Trophoblast cell (in vitro differentiated cells and primary cell): ENCODE results near the gene SRSF5.

Experiments used
- DNase-seq, 2 donors: peaks; one replicate each; pipeline ENCODE4 v3.0.0-alpha.2; 2016
- H2AFZ ChIP-seq: 2 replicates; pipeline ENCODE4 v1.6.1; 2013; ENCODE audit warnings: low read length, moderate library complexity, mild to moderate bottlenecking; ENCODE audit not compliant: insufficient read depth, poor library complexity
- H2AK5ac ChIP-seq: 2 replicates; pipeline ENCODE4 v1.6.1; 2013; ENCODE audit warnings: mild to moderate bottlenecking, low read length
- H2BK120ac ChIP-seq: 2 replicates; pipeline ENCODE4 v1.6.1; 2013; ENCODE audit warnings: low read length, mild to moderate bottlenecking, moderate library complexity; ENCODE audit not compliant: insufficient read depth, poor library complexity
- H2BK12ac ChIP-seq: 2 replicates; pipeline ENCODE4 v1.6.1; 2013; ENCODE audit warnings: mild to moderate bottlenecking, low read length, moderate library complexity
- H2BK5ac ChIP-seq: 2 replicates; pipeline ENCODE4 v1.6.1; 2013; ENCODE audit warnings: low read length, low read depth, moderate library complexity, mild to moderate bottlenecking; ENCODE audit not compliant: poor library complexity
- H3K14ac ChIP-seq: 2 replicates; pipeline ENCODE4 v1.6.1; 2013; ENCODE audit warnings: mild to moderate bottlenecking, low read length
- H3K18ac ChIP-seq: 2 replicates; pipeline ENCODE4 v1.6.1; 2013; ENCODE audit warnings: mild to moderate bottlenecking, low read length
- H3K23ac ChIP-seq: 2 replicates; pipeline ENCODE4 v1.6.1; 2013; ENCODE audit warnings: low read length
- H3K27ac ChIP-seq: 2 replicates; pipeline ENCODE4 v1.5.1; 2013; ENCODE audit warnings: low read depth, mild to moderate bottlenecking, inconsistent platforms, low read length, moderate library complexity
- H3K27me3 ChIP-seq: 2 replicates; pipeline ENCODE4 v1.6.1; 2013; ENCODE audit warnings: inconsistent platforms, mild to moderate bottlenecking, low read length, moderate library complexity; ENCODE audit not compliant: insufficient read depth
- H3K36me3 ChIP-seq, 2 experiments: 1 replicate in 1 of 2; 2 replicates in 1 of 2; pipeline ENCODE4 v1.6.1; 2013; ENCODE audit warnings: low read length in 2 of 2, mild to moderate bottlenecking in 2 of 2, moderate library complexity in 1 of 2; ENCODE audit not compliant: insufficient read depth in 2 of 2, control insufficient read depth in 1 of 2
- H3K4ac ChIP-seq: 2 replicates; pipeline ENCODE4 v1.6.1; 2013; ENCODE audit warnings: low read depth, mild to moderate bottlenecking, low read length, moderate library complexity
- H3K4me1 ChIP-seq, 2 experiments: 1 replicate in 1 of 2; 2 replicates in 1 of 2; pipeline ENCODE4 v1.6.1; 2013; ENCODE audit warnings: low read length in 2 of 2, mild to moderate bottlenecking in 2 of 2, moderate library complexity in 1 of 2; ENCODE audit not compliant: insufficient read depth in 2 of 2, control insufficient read depth in 1 of 2
- H3K4me2 ChIP-seq: 2 replicates; pipeline ENCODE4 v1.6.1; 2013; ENCODE audit warnings: inconsistent platforms, mild to moderate bottlenecking, low read length, moderate library complexity
- H3K4me3 ChIP-seq: 2 replicates; pipeline ENCODE4 v1.5.1; 2013; ENCODE audit warnings: mild to moderate bottlenecking, low read depth, low read length, inconsistent platforms
- H3K79me1 ChIP-seq: one replicate; pipeline ENCODE4 v1.6.1; 2013; ENCODE audit warnings: low read length
- H3K79me2 ChIP-seq: 2 replicates; pipeline ENCODE4 v1.6.1; 2013; ENCODE audit warnings: low read length, mild to moderate bottlenecking; ENCODE audit not compliant: control insufficient read depth, insufficient read depth, poor library complexity
- H3K9ac ChIP-seq: 2 replicates; pipeline ENCODE4 v1.6.1; 2013; ENCODE audit warnings: mild to moderate bottlenecking, low read length
- H3K9me3 ChIP-seq: 2 replicates; pipeline ENCODE4 v1.6.1; 2013; ENCODE audit warnings: low read depth, mild to moderate bottlenecking, control low read depth, inconsistent platforms, low read length; ENCODE audit not compliant: insufficient read depth
- H4K12ac ChIP-seq: 2 replicates; pipeline ENCODE4 v1.6.1; 2013; ENCODE audit warnings: low read depth, mild to moderate bottlenecking, low read length, moderate library complexity
- H4K8ac ChIP-seq: 2 replicates; pipeline ENCODE4 v1.6.1; 2013; ENCODE audit warnings: low read depth, mild to moderate bottlenecking, low read length, moderate library complexity
- H4K91ac ChIP-seq: one replicate; pipeline ENCODE4 v1.6.1; 2013; ENCODE audit warnings: low read depth, mild to moderate bottlenecking, low read length, moderate library complexity
- WGBS: extraction: QIAGEN DNeasy Blood & Tissue Kit; methylation state at CpG from one replicate; pipeline ENCODE4 v1.1.7; 2013; ENCODE audit warnings: missing lambda C conversion rate; ENCODE audit not compliant: insufficient read length, insufficient coverage; ENCODE audit errors: extremely low coverage; 5-methylcytosine and 5-hydroxymethylcytosine counted together

The SRSF5 gene

GRCh38 chr14:69804902-69805301, 38.0 kb downstream of the SRSF5 start:
- DNase-seq: no peak
- Histone ChIP-seq H4K12ac (no peak overlapping the region), H3K4me3 (no peak overlapping the region), H3K18ac (no peak overlapping the region), H2BK5ac (no peak overlapping the region), H3K4ac (no peak overlapping the region), H3K79me2 (no peaks in the 10 kb centered on the region), H3K36me3 (no peaks in the 10 kb centered on the region), H3K27me3 (no peaks in the 10 kb centered on the region), H2BK12ac (no peak overlapping the region), H2AK5ac (no peak overlapping the region), H2BK120ac (no peak overlapping the region), H3K27ac (no peak overlapping the region), H3K79me1 (no peaks in the 10 kb centered on the region), H3K9me3 (no peaks in the 10 kb centered on the region), H3K4me1 (no peaks in the 10 kb centered on the region), H3K23ac (no peak overlapping the region), H4K91ac (no peak overlapping the region), H3K9ac (no peak overlapping the region), H2AFZ (no peak overlapping the region), H3K4me2 (no peak overlapping the region), H3K14ac (no peak overlapping the region), H4K8ac (no peak overlapping the region)
- no CpG with 5 or more reads among the region's 2 CpGs for WGBS

- H2BK120ac ChIP-seq: no peak overlapping the region
- no peak overlapping the region for H3K4me2 ChIP-seq
- H3K27ac ChIP-seq: no peak overlapping the region
- WGBS: no CpG with 5 or more reads among the region's 1 CpG
- no peak overlapping the region for H3K9ac ChIP-seq
- H3K14ac ChIP-seq: no peak overlapping the region
- H3K18ac ChIP-seq: no peak overlapping the region
- no peaks in the 10 kb centered on the region for H3K9me3 ChIP-seq
- H2AK5ac ChIP-seq: no peak overlapping the region
- peaks cover 3% of the 10 kb centered on the region in 2 experiments for H3K4me1 ChIP-seq
- H2BK5ac ChIP-seq: no peak overlapping the region
- no peak overlapping the region for H2BK12ac ChIP-seq
- DNase-seq: no peak
- H3K4ac ChIP-seq: no peak overlapping the region
- no peak overlapping the region for H3K23ac ChIP-seq
- no peak overlapping the region for H4K12ac ChIP-seq
- no peak overlapping the region for H4K91ac ChIP-seq
- H3K79me2 ChIP-seq: no peaks in the 10 kb centered on the region
- H3K4me3 ChIP-seq: no peak overlapping the region
- H3K79me1 ChIP-seq: peaks cover 2% of the 10 kb centered on the region
- H3K27me3 ChIP-seq: no peaks in the 10 kb centered on the region
- H3K36me3 ChIP-seq: no peaks in the 10 kb centered on the region
- no peak overlapping the region for H2AFZ ChIP-seq
- no peak overlapping the region for H4K8ac ChIP-seq
Observed at GRCh38 chr14:69807192-69807591, 40.2 kb downstream of the SRSF5 start.

- no peaks in the 10 kb centered on the region for H3K9me3 ChIP-seq
- H3K4ac ChIP-seq: no peak overlapping the region
- no peak overlapping the region for H3K14ac ChIP-seq
- H3K4me1 ChIP-seq: peaks cover 3% of the 10 kb centered on the region in 2 experiments
- peak overlapping the region; percentile 30 for H3K23ac ChIP-seq
- H3K36me3 ChIP-seq: no peaks in the 10 kb centered on the region
- H2AK5ac ChIP-seq: no peak overlapping the region
- H3K27ac ChIP-seq: no peak overlapping the region
- DNase-seq: no peak
- H3K4me2 ChIP-seq: no peak overlapping the region
- H3K27me3 ChIP-seq: no peaks in the 10 kb centered on the region
- no peak overlapping the region for H2AFZ ChIP-seq
- no peak overlapping the region for H3K18ac ChIP-seq
- H3K9ac ChIP-seq: no peak overlapping the region
- H3K79me1 ChIP-seq: peaks cover 2% of the 10 kb centered on the region
- WGBS: no CpG with 5 or more reads among the region's 12 CpGs
- peak overlapping the region; percentile 8 for H2BK12ac ChIP-seq
- no peaks in the 10 kb centered on the region for H3K79me2 ChIP-seq
- peak overlapping the region; percentile 62 for H2BK120ac ChIP-seq
- no peak overlapping the region for H3K4me3 ChIP-seq
- no peak overlapping the region for H4K8ac ChIP-seq
- H4K12ac ChIP-seq: no peak overlapping the region
- H4K91ac ChIP-seq: no peak overlapping the region
- no peak overlapping the region for H2BK5ac ChIP-seq
Observed at GRCh38 chr14:69808919-69809808, 42.2 kb downstream of the SRSF5 start.

DNA sequence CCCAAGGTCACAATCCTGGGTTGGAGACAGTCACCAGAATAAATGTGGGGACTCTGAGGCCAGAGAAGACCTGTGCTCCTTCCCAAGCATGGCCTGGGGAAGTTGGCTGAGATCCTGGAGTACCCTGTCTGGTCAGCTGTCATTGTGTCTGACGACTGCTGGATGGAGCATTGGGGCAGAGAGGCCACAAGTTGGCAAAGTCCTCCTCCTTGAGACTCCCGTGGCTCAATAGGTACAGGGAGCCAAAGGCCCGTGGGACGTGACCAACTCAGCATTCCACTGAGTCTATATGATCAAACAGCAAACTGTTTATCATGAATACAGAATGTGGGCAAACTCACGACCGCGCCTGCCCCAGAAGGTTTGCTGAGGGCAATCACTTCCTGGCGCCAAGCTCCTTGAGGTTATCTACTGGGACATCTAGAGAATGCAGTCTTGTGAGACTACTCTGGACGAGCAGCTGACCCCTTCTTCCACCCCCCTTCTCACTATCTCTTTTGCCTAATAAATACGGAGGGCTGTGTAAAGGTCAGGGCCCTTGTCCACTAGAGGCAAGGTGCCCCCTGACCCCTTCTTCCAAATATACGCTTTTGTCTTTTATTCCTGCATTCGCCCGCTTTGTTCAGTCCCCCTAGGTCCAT, 44.4 kb downstream of the SRSF5 start:
- DNase-seq: peak; percentile 86 to 92
- Histone ChIP-seq H3K14ac (peak overlapping the region; percentile 26), H3K9ac (no peak overlapping the region)

More for the DNA sequence above, 44.4 kb downstream of the SRSF5 start:
- peaks cover 3 to 12% of the 10 kb centered on the region in 2 experiments for H3K4me1 ChIP-seq
- peak overlapping the region; percentile 8 for H4K8ac ChIP-seq
- H4K91ac ChIP-seq: peak overlapping the region; percentile 75
- no peak overlapping the region for H3K4me3 ChIP-seq
- no peaks in the 10 kb centered on the region for H3K27me3 ChIP-seq
- no peaks in the 10 kb centered on the region for H3K79me2 ChIP-seq
- no peak overlapping the region for H3K4ac ChIP-seq
- peaks cover 7% of the 10 kb centered on the region for H3K79me1 ChIP-seq
- H2BK12ac ChIP-seq: peak overlapping the region; percentile 35
- no peak overlapping the region for H3K4me2 ChIP-seq
- no peak overlapping the region for H3K27ac ChIP-seq
- peak overlapping the region; percentile 70 for H2BK120ac ChIP-seq
- H2AK5ac ChIP-seq: no peak overlapping the region
- H3K36me3 ChIP-seq: no peaks in the 10 kb centered on the region
- no peak overlapping the region for H3K23ac ChIP-seq
- peak overlapping the region; percentile 22 for H2BK5ac ChIP-seq
- H3K18ac ChIP-seq: no peak overlapping the region
- WGBS: no CpG with 5 or more reads among the region's 13 CpGs
- H3K9me3 ChIP-seq: no peaks in the 10 kb centered on the region
- H2AFZ ChIP-seq: no peak overlapping the region
- H4K12ac ChIP-seq: no peak overlapping the region
